GM18520 (cell line): ENCODE data around the gene DHRS1.

Source experiments
- ATAC-seq: cut with Tn5 transposase; IDR thresholded peaks from one replicate; pipeline ENCODE4 v1.9.1; 2021; ENCODE audit not compliant: unreplicated experiment

DHRS1 gene

DNA sequence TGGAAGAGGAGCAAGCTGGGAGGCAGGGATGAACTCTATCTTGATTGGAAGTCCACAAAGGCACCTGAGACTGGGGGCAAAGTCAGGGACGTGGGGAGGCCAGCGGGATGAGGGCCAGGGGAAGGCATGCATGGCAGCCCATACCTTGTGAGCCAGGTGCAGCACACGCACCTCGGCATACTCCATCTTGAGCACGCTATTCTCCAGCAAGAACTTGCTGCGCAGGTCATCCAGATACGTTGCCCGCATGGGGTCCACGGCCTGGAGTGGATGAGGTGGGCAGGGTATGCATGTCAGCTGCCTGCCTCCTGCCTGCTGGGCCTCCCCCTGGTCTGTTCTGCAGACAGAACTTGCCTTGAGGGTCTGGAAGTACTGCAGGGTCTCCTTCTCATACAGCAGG lies 32.1 kb downstream of the DHRS1 start:
- no peak for ATAC-seq

DNA sequence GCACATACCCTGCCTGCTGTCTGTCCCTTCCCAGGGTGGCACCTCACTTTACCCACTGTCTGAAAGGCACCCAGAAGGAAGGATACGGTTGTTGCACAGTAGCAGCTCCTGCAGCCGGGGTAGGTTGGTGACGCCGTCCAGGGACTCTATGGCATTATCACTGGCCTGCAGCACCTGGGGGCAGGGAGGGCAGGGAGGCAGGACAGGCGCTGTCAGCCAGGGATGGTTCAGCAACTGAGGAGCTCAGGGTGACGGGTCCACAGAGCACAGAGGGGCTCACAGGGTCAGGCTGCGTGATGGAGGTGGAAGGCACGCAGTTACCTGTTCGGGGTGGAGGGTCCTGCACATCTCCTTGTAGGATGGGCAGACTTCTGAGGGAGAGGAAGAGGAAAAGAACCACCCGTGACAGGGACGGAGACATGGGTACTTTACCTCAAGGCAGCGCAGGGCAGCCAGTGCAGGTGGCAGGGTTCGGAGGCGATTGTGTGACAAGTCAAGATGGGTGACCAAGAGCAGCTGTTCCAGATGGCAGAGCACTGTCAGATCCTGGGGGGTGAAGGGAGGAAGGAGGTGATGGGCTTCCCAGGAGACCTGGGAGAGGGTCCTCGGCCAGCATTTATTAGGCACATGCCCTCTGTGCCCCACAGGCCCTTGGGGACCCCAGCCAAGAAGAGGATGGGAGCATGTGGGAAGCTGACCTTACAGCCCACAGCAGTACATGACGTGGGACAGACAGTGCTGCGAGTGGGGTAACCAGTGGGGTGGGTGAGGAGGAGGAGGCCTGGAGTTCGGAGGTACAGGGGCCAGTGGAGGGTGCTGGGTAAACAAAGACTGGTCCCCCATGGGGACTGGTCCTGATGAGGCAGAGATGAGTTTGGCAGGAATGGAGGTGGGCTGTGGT lies 33.0 kb downstream of the DHRS1 start:
- ATAC-seq, result no peak

DNA sequence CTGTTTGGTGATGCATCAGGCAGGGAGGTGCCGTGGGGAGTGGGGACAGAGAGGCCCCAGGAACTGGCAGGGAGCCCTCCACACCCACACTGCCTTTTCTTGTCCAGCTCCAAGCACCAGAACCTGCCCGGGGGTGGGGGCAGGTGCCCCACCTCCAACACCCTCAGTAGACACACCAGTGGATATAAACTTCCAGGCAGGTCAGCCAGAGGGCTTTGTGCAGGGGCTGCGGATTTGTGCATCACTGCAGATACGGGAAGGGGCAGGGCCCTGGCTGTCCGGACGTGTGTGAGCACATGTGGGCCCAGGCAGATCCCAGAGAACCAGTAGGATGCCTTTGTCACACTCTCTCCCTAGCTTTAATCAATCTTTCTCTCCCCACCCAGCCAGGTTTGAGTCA lies 35.3 kb downstream of the DHRS1 start:
- ATAC-seq, result no peak

DNA sequence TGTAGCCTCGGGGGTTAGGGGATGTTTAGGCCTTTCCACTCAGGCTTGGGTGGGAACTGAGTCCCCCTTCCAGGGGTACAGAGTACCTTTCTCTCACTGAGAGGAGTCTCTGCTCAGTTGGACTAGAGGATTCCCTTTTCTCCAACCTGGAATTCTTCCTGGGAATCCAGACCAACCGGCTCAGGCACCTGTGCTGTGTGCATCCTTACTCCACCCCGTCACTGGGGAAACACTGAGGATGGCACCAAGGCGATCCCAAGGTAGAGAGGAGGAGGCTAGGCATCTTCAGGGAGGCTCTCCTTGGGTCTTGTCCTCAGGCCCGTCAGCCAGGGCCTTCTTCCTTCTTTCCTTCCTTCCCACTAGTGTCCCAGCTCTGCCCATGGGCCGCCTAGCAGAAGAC lies 35.7 kb downstream of the DHRS1 start:
- no peak for ATAC-seq

DNA sequence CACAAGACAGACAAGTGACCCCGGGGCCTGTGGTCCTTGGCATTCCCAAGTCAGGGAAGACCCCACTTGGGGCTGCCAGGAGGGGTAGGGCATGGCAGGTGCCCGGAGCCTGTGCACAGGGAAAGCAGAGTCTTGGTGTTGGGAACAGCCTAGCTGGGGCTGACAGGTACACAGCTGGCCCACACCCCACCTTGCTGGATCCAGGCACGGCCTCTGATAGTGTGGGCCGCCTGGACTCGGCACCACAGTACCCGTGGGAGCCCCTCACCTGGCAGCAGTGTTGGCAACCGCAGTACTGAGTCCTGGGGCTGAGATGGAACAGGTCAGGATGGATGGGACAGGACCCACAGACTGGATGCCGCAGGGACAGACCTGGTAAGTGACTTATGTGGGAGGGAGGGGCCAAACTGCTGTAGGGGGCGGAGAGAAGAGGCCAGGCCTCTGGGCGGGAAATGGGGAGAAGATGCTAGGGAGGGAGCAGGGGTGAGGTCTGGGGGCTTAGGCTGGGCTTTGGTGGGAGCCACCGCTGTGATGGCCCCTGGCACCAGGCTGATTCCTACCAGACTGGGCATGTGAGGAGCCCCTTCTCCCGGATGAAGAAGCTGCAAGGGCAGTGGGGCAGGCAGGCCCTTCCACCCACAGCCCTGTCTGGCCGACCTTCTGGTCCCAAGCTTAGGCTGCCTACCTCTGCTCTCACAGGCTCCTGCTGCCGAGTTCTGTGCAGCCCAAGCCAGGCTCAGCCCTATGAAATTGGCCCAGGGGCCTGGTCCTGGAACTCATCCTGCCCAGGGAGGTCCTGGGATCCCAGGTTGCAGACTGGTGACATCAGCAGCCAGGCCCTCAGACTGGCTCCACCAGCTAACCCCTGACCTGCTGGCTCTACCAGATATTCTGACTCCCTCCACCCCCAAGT lies 36.5 kb downstream of the DHRS1 start, which contains the start of gene TGM1:
TGM1 (minus strand) TSS at position 357 of the 913 bp plus-strand sequence. CDS start 825 bp downstream, outside the sequence.
- no peak for ATAC-seq

DNA sequence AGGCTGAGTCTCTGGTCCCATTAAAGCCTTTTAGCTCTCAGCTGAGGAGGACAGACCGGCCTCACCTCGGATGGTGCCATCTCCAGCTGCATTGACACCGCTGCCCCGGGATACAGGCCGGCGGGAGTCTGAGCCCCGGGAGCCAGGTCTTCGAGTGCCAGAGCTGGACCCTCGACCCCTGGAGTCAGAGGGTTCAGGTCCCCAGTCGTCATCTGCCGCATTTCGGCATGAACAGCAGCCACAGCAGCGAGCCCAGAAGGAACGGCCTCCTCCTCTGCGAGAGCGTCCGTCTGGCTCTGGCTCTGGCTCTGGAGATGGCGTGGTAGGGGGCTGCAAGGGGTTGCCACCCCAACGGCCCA lies 37.6 kb downstream of the DHRS1 start:
- ATAC-seq, result no peak

DNA sequence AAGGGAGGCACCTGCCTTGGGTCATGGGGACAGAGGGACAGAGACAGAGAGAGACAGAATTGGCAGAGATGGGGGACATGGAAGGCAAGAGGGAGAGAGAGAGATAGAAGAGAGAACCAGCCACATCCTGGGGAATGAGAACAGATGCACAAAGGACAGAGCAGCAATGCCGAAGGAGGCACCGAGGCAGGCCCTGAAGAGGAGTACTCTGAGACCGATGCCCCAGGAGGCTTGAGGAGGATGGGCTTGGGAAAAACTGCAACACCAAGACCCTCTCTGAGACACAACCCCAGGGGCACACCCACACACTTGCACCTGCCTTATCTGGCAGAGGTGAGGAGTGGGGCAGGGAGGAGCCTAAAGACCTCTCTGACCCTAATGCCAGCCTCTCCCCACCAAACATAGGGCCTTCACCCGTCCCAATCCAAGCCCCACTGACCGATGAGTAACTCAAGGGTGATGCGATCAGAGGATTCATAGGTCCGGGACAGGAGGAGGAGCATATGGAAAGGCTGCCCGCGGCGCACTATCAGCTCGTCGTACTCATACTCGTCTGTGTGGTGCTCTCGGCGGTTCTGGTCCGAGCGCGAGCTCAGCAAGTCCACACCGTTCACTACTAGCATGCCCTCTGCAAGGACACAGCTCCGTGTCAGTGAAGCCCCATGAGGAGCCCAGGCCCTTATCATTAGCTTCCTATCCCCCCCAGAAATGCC lies 38.2 kb downstream of the DHRS1 start:
- ATAC-seq, result no peak

DNA sequence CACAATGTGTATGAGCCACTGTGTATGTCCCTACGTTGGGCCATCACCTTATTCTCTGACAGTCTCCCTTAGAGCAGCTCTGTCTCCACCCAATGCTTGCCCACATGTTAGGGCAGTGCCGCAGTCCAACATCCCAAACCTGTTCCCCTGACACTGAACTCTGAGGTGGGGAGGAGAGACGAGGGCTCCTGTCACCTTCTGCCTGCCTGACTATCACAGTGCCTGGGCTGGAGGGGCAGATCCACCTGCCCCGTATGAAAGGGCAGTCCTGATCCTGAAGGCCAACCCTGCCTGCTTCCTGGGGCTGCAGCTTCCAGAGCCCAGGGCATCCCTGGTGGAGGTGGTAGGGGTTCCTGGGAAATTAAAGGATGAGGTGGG lies 38.8 kb downstream of the DHRS1 start:
- ATAC-seq, result no peak

DNA sequence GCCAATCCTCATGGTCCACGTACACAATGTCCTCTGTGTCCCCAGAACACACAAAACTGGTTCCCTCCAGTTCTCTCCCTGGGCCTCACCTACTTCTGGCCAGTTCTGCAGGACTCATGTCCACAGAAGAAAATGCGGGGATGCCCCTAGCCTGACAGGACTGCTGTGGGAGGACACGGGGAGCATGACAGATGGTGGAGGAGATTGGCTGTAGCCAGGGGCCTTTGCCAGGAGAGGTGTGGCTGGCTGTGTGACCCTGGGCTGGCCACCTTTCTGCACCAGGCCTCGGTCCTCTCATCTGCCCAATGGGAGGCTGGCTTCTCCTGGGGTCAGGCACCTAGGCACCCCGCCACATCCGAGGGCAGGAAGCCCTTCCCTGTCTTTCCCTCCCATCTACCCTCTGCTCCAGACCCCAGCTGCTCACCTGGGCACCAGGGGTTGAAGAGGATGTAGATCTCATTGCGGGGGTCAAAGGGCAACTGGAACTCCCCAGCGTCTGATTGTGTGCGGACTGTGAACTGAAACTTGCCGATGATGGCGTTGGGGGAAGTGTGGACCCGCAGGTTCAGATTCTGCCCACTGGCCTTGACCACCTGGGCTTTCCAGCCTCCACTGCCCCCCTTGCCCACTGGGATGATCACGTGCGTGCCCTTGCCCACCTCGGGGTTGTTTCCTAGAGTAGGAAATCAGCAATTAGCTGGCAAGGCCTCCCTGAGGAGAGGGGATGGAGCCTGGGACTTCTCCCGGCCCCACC lies 39.4 kb downstream of the DHRS1 start:
- no peak for ATAC-seq

DNA sequence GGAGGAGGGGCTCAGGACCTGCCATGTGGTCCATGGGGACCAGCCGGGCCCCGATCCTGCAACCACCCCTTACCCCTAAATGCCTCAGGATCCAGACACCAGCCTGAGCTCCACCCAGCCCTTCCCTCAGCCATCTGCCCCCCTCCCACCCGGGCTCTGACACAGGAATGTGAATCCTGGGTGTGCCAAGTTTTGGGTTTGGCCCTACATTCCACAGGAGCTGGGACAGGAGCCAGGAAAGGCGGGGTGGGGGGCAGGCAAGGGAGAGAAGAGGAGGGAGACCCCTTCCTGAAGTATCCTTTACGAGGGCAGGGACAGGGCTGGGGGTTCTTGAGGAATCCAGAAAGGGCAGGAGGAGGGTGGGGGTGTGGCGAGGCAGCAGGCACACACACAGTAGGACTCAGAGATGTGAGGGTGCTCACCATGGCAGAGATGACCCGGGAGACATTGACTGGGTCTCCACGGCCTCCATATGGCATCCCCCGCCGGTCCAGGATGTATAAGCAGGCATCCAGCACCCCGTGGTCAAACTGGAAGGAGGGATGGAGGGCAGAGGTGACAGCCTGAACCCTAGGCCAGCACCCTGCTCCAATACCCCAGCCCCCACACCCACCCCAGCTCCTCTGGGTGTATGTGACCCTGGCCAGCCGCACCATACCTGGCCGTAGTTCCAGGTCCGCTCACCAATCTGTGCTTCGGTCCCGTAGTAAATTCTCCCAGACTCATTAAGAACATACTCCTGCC lies 40.1 kb downstream of the DHRS1 start:
- ATAC-seq, result no peak

DNA sequence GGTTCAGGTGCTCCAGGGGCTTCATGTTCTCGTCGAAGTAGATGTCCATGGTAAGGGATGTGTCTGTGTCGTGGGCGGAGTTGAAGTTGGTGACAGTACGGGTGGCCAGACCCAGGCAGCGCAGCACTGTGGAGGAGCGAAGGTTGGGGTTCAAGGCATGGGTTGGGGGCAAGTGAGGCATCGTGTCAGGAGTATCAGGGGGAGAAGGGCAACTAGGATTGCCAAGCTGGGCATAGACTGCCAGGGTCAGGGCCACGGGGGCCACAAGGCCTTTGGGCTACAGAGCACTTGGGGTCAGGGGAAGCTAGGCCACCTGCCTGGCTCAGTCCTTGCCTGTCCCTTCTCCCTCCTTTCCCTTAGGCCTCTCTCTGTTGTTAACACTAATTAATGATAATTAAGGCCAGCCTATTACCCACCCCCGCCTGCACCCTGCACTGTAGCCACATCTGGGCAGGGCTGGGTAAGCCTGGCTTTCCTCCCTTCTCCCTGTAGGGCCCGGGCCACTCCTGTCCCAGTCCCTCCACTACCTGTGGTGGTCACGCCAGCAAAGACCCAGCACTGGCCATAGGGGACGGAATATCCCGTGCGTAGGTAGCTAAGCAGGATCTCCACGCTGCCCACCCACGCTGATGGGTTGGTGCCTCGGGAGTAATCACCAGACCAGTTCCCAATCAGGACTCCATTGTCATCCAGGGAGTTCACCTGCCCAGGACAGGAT lies 40.9 kb downstream of the DHRS1 start:
- no peak for ATAC-seq

DNA sequence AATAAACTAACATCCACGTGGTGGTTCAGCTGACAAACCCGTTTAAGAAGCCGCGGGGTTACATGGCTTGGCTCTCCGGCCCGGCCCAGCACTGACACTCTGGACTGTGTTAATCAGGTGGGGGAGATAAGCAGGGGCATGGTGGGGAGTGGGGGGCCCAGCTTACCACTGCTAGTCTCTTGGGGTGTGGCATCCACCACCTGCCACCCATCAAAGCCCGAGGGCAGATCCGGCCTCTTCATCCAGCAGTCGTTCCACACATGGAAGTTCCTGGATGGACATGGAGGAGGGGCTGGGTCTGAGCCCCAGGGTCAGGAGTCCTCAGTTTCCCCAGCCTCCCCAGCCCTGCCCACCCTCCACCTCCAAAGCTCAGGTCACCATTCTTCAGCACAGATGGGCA lies 41.5 kb downstream of the DHRS1 start:
- ATAC-seq, result no peak

DNA sequence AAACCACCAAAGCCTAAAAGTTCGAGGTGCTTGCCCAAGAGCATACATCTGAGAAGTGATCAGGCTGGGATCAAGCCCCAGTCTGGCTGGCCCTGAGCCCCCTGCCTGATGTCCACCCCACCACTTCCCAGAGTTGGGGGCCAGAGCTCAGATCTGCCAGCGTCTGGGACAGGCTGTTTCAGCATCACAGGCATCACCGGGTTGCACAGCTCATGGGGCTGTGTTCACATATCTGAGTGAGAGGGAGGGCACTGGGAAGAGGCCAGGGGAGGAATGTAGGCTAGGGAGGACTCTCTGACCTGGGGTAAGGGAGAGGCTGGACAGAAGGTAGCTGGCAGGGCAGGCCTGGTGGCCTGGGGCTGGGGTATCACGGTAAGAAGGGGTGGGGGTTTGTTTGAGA lies 42.6 kb downstream of the DHRS1 start:
- no peak for ATAC-seq

DNA sequence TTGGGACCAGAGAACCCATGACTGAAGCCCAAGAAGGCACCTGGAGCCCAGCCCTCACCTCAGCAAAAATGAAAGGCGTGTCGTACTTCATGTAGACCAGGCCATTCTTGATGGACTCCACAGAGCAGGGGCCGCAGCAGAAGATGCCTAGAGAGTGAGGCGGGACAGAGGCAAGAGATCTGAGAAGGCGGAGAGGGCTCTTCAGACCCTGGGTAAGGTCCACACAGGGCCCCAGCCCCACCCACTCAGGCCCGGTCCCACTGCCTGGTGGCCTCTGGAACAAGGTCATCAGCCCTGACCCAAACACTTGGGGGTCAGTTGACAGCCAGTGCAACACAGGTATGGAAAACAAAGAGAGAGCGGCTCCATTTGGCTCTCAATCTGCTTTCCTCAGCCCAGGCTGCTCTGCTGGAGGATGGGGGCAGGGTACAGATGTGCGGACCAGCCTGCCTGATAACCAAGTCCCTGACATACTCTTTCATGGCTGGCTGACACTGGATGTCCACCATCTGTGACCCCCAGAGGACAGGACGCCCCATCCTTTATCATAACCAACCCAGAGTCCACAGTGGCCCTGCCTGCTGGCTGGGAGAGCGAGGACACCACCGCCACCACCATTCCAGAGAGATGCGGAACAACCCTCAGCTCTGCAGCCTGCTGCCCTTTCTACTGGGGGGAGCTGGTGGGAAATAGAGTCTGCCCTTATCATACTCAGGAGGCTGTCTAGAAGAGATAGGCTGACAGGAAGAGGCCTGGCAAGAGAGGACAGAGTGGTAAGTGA lies 43.5 kb downstream of the DHRS1 start:
- ATAC-seq, result no peak

DNA sequence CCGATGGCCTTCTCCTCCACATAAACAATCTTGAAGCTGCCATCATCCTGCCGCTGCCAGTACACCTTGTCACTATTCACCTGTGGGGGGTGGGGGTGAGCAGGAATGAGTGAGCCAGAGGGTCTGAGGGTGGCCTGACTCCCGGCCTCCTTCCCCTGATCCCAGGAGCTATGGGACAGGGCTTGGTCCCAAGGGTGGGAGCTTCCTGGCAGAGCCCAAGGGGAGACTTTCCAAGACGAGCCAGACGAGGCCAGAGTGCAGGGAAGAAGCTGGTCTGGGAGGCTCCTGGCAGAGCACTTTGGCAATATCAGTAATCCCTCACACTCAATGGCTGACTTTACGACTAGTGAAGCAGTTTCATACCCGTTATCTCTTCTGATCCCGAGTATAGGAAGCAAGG lies 44.1 kb downstream of the DHRS1 start:
- no peak for ATAC-seq

DNA sequence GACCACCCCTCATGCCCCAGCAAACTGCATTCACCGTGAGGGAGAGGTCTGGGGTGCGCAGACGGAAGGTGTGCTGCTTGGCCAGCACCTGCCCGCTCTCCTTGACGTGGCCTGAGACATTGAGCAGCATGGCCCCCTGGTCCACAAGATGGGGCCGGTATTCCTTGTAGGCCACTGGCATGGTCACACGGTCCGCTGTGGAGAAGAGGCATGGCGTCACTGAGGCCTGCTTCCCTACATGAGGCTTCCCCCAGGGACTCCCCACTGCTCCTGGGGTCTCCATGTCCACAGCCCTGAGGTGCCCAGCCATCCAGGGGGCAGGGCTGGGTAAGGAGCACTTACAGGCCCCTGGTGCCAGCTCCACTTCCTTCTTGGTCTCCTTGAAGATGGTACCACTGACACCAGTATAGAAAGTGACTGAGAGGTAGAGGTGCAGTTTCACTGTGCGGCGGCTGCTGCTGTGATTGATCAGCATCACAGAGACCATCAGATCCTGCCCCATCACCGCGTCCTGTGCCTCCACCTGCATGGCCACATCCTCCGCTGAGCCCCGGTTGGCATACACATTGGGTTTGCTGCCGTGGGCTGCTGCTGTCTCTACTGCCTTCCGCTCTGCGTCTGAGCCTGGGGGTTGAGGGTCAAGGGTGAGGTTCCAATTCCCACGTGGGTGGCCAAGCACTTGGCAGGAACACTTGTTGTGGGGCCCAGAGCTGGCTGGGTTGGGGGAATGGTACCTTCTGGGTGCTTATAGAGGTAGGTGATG lies 44.8 kb downstream of the DHRS1 start:
- ATAC-seq, result no peak

DNA sequence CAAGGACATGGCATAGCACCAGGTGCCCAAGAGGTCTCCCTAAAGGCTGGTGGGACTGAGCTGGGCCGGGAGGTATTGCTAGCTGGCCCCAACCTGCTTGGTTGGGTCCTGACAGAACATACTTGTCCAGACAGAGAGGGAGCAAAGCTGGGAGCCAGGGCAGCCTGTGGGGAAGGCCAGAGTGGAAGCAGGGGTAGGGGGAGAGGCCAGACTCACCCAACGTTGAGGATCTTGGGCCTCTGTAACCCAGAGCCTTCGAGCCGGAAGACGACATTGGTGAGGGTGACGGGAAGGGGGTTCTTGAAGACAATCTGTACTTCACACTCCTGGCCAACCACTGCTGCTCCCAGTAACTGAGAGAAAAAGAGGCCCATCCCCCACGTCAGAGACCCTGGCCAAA lies 45.6 kb downstream of the DHRS1 start:
- no peak for ATAC-seq
